Measurements from ENCODE around the gene KRT78. TPM values are rescaled to one million over a fixed set of nuclear protein-coding genes. Genes with fewer than 3 reads are reported as not detected.
"Not testable (repeated sequence)": the region's sequence is repeated elsewhere in the genome, so short reads cannot be mapped to it uniquely, and the experiment has no call there.

KRT78 gene
- total RNA-seq, 1 experiment from 2014 or later: not detected

DNA sequence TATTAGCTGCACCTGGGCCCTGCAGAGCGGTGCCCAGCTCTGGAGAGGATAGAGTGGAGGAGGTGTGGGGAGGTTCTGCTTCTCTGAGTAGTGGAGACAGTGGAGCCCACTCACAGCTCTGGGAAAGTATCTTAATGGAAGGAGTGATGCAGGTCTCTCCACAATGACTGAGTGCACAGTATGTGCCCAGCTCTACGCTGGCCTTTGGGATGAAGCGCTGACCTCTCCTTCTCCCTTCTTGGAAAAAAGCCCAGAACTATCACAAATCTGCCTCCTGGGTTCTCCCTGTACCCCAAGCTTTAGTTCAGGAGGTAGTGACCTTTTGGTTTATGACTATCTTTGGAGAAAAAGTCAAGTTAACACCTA, 52.4 kb downstream of the KRT78 start:
- DNase-seq (ENCODE audit: low spot score): no peak

DNA sequence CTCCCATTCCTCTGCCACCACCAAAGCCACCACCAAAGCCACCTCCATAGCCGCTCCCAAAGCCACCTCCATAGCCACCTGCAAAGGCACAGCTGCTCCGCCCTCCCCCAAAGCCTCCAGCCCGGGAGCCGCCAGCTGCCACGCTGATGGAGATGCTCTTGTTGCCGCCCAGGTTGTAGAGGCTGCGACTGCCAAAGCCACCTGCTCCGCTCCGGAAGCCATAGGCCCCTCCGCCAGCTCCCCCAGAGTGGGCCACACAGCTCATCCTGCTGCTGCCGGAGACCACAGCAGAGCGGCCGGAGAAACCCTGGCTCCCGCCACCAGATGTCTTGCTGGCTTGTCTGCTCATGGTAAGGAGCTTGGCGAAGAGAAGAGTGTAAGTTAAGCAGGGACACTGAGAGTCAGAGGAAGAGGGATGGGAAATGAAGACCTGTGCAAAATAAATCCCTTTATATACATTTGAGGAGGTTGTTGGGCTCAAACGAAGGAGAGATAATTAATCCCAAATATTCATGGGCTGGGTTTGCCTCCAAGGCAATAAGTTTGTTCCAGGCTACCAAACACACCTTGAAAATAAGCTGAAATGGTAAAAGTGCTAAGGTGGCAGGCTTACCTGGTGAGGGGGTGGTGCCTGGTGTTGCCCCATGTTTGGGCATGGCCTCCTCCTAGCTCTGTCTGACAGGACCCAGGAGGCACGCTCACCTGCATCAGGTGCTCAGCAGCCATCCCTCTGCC, 52.9 kb downstream of the KRT78 start, which contains the start of gene KRT3:
Gene KRT3 (minus strand): TSS at position 424 of the 735 bp plus-strand sequence. CDS start 75 bp downstream, at position 349.
- DNase-seq (ENCODE audit: low spot score): no peak

DNA sequence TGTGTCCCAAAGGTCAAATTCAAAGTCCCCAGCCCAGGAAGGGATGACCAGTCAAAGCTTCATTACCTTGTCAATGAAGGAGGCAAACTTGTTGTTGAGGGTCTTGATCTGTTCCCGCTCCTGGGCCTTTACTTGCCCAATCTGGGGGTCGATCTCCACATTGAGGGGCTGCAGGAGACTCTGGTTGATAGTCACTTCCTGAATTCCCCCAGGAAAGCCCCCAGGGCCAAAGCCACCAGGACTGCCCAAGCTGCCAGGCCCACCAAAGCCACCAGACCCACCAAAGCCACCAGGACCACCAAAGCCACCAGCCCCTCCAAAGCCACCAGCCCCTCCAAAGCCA, 53.5 kb downstream of the KRT78 start:
- DNase-seq (ENCODE audit: low spot score): not testable (repeated sequence)

DNA sequence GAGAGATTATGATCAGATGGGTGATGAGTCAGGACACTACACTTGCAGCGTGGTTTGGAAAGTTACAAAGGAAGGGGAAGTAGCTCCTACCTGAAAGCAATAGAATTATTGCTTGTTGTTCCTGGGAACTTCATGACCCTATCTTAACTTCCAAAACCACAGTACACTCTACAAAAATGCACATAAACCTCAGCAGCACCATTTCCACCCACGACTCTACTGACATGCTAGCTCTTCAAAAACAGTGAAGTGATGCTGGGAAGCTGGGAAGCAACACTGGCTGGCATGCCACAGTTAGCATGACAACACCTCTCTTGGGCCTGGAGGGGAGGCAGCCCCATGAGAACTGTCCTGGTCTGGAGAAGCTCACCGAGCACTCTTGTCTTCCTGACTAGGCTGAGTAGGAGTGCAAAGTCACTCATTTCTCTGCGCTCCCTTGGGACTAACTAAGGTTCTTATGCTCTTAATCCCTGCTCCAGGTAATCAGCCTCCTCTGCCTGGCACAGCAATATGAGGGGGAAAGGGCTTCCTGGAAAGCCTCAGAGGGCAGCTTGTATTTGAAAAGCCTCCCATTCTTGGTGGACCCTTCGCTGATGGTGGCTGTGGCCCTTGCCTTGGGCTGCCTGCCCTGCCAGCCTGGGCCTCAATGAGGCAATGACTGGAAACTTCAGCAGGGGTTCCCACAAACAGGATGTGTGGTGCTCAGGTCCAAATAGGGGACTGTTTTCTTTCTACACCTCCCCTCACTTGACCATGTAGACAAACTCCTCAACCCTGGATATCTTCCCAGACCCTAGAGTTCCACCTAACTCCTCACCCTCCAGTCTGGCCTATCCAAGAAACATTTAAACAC, 54.1 kb downstream of the KRT78 start:
- DNase-seq (ENCODE audit: low spot score): no peak

DNA sequence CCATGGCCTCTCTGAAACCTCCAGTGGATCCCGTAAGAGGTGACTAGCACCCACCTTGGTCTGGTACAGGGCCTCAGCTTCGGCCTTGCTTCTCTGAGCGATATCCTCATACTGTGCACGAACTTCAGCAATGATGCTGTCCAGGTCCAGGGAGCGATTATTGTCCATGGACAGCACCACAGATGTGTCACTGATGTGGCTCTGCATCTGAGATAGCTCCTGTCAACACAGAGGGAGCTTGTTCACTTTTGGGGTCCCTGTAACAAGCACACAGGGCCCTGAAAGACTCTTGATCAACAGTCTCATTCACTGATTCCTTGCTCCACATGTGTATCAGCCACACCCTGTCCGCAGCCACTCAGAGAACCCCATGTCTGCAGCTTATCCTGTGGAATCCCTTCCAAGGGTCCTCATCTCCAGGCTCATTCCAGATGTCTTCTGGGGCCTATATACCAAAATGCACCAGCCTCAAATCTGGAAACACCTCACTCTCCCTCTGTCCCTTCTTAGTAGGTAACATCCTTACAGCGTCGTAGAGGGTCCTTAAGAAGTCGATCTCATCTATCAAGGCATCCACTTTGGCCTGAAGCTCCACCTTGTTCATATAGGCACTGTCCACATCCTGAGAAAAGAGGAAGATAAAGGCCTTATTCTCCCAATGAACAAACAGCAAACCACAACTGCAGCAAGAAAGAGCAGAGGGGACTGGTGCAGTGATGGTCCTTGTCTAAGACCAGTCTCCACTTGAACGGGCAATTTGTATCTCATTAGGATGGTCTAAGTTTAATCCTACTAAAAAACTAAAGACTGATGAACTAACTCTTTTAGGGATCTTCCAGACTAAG, 56.4 kb downstream of the KRT78 start:
- DNase-seq (ENCODE audit: low spot score): no peak

DNA sequence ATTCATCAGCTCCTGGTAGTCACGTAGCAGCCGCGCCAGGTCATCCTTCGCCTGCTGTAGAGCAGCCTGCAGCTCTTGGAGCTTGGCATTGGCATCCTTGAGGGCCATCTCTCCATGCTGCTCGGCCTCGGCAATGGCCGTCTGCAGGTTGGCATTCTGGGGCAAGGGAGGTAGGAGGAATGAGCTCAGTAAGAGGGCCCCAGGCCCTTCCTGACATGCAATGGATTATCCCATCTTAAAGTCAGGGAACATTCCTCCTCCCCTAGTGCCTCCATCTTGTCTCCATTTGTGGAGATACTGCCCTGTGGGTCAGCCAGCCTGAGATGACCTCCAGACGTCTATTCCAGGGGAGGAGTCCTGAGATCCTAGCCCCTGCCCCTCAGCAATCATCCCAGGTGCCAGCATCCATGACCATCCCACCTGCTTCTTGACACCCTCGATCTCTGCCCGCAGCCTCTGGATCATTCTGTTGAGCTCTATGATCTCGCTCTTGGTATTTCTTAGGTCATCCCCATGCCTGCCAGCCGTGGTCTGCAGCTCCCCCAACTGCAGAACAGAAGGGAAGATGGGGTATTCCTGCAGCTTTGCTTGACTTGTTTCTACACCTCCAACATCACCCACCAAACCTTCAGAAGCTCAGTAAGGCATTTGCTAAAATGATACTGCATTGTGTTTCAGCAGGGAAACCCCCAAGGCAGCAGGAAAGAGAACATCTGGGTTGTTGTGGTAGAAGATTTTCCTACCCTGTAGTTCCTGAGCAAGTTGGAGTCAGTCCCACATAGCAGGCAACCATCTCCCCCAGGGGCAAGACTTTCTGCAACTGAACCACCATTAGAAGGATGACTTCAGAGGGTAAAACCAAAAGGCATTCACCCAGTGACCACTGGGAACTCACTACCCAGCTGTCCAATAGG, 57.3 kb downstream of the KRT78 start:
- no peak for DNase-seq (ENCODE audit: low spot score)

DNA sequence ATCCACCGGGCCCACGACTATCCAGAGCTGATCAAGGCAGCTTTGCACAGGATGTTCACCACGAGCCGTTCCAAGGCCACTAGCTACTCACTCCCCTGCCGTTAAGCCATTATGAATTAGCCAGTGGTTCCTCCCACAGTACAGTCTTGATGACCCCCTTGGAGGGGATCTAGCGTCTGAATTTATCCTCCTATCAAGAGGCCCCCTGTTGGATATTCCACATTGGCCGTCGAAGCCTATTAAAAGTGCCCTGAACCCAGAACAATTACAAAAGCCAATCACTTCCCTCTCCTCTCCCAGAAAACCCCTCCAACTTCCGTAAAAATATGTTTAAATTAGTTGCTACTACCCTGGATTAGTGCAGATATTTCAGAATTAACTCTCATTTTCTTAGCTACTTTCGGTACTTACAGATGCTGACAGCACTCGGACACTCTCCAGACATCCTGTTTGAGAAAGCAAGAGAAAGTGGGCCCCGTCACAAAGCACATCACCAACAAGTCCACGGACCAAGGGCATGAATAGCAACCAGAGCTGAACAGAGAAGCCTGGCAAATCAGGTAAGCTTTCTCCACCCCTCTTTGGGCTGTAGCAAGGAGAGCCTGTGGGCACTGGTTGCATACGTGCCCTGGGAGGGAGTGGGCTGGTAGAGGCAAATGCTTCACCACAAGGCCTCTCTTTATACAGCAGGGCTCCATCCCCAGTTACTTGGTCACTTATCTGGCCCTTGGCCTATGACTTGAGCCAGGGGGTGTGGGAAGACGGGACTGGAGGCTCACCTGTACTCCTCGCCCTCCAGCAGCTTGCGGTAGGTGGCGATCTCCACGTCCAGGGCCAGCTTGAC, 58.1 kb downstream of the KRT78 start:
- no peak for DNase-seq (ENCODE audit: low spot score)

DNA sequence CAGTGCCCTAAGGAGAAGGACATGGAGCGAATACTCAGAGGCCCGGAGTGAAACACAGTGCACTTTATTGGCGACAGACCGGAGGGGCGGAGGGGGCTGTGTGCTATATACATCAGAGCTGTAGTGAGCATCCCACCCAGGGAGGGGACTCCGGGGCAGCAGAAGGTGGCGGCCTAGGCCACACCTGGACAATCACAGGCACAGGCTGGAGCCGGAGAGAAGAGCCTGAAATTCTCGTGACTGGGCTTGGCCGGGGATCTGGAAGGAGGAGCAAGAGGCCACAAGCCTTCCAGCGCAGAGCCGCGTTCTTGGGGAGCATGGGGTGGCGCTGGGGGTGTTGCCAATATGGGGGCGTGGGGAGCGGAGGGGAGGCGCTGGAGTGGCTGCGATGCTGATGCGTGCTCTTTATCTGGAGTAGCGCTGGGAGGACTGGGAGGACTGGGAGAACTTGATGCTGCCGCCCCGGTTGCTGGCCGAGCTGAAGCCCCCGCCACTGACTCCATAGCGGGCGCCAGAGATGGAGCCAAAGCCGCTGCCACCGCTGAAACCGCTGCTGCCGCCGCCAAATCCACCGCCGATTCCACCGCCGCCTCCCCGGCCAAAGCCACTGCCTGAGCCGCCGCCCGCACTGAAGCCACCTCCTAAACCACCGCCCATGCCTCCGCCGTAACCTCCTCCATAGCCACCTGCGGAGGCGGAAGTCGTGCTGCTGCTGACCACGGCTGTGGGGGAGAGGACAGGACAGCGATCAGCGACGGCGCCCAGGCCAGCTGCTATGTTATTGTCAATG, 59.0 kb downstream of the KRT78 start:
- no peak for DNase-seq (ENCODE audit: low spot score)

DNA sequence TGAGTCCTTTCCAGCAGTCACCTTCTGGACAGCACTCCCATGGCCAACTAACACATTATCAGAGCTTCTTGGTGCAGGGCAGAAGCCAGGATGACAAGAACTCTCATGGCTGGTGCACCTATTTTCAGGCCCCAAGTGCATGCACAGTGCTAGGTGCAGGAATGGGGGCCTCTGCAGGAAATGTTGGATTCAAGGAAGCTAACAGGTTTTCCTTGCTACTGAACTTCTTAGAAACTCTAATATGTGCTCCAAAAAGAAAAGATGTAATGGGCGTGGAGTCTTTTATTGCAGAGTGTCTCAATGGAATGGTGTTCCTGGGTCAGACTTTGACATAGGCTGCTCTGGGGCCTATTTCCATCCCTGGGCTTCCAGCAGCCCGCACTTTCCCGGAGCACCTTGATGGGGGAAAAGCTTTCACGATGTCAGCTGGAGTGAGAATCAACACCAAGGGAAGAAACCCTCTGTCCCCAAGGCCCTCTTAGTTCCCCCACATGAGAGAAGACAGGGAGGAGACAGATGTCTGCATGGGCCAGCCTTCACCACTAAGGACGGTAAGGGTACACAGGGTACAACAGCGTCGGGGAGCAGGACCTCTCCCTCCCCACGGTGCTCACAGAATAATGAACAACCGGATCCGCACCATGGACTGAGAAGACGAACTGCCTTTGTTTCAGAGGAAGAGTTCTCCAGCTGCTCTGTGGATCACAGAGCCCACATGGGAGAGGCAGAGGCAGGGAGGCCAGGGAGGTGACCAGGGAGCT, 59.7 kb downstream of the KRT78 start:
- DNase-seq (ENCODE audit: low spot score): no peak

DNA sequence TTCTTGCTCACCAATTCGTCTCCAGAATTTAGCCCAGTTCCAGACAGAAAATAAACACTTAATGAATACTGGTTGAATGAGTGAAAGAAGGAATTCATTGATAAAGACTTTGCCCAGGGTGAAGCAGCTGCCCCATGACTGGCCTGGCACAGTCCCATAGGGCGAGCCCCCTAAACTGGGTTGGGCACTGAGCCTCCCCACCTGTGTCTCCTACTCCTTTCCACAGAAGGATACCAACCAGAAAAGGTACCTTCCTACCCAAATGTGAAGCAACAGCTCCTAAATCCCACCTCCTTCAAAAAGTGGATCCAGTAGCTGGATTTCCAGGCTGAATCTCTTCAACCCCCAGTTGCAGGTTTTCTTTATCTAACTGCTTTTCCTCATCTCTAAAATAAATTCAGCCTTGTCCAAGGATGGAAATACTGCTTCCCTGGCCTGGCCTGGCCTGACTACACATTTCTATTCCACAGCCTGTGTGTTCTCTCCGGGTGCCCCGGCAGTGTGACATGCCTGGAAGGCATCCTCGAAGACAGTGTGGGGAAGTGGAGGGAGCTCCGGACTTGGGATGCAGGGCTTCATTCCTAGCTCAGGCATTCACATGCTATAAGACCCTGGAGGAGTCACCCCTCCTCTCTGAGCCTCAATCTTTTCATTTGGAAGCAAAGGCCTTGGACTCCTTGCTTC, 60.5 kb downstream of the KRT78 start:
- DNase-seq (ENCODE audit: low spot score): no peak

Other genes starting within 250 kb of the KRT78 start
- gene KRT72, start 247.5 kb downstream of the KRT78 start, total RNA-seq (2014; rRNA removed; shearing (Covaris generic)): not detected in 2 replicates
- not detected in 2 replicates for gene KRT73, start 230.4 kb downstream of the KRT78 start, total RNA-seq (2014; rRNA removed; shearing (Covaris generic))
- gene KRT2, start 196.8 kb downstream of the KRT78 start, total RNA-seq (2014; rRNA removed; shearing (Covaris generic)): 0.21 and 0.53 TPM in 2 replicates
- gene KRT1, start 168.6 kb downstream of the KRT78 start, total RNA-seq (2014; rRNA removed; shearing (Covaris generic)): not detected in 2 replicates
- not detected in 2 replicates for gene KRT77, start 145.5 kb downstream of the KRT78 start, total RNA-seq (2014; rRNA removed; shearing (Covaris generic))
- gene KRT76, start 71.6 kb downstream of the KRT78 start, total RNA-seq (2014; rRNA removed; shearing (Covaris generic)): not detected in 2 replicates
- gene KRT3, start 52.9 kb downstream of the KRT78 start, total RNA-seq (2014; rRNA removed; shearing (Covaris generic)): not detected in 2 replicates
- gene KRT4, start 34.9 kb downstream of the KRT78 start, total RNA-seq (2014; rRNA removed; shearing (Covaris generic)): not detected in 2 replicates
- gene KRT79, start 14.7 kb downstream of the KRT78 start, total RNA-seq (2014; rRNA removed; shearing (Covaris generic)): not detected in 2 replicates
- 20.7 and 27.7 TPM in 2 replicates for gene KRT8, start 56.1 kb upstream of the KRT78 start, total RNA-seq (2014; rRNA removed; shearing (Covaris generic))
- 156 and 182 TPM in 2 replicates for gene KRT18, start 100.1 kb upstream of the KRT78 start, total RNA-seq (2014; rRNA removed; shearing (Covaris generic))
- 479 and 559 TPM in 2 replicates for gene EIF4B, start 157.5 kb upstream of the KRT78 start, total RNA-seq (2014; rRNA removed; shearing (Covaris generic))
- 18.3 and 20.2 TPM in 2 replicates for gene TNS2, start 201.1 kb upstream of the KRT78 start, total RNA-seq (2014; rRNA removed; shearing (Covaris generic))
- 5.5 and 5.6 TPM in 2 replicates for gene SPRYD3, start 230.4 kb upstream of the KRT78 start, total RNA-seq (2014; rRNA removed; shearing (Covaris generic))
- gene IGFBP6, start 248.7 kb upstream of the KRT78 start, total RNA-seq (2014; rRNA removed; shearing (Covaris generic)): 265 and 375 TPM in 2 replicates